GM12878 (cell line): ENCODE measurements around the gene SP110. TPM values are rescaled to one million over a fixed set of nuclear protein-coding genes. Genes with fewer than 3 reads are reported as not detected.
A peak's percentile ranks its signal among the peaks of the same experiment; 100 is the strongest.

Experiments
- ATAC-seq: fragments of 200-7000 bp; cut with Tn5 transposase; 3 replicates; pipeline ENCODE4 v1.9.1; 2020; ENCODE audit warnings: mild to moderate bottlenecking, moderate library complexity
- BruUV-seq: library from RNA; stranded (reverse); fragments of 400-500 nt; replicated peaks from 2 replicates; lab custom pipeline; 2021; lab: Mats Ljungman, UMichigan
- CTCF ChIA-PET: fragments of 300-600 bp; sonication (Branson Sonifier 250); formaldehyde crosslinking; extraction: SDS; loops from one replicate; lab custom pipeline; 2021; ENCODE audit warnings: inconsistent platforms; lab: Yijun Ruan, JAX
- POLR2A ChIA-PET: fragments of 350-600 bp; formaldehyde crosslinking; extraction: SDS; loops from one replicate; lab custom pipeline; 2021; ENCODE audit warnings: inconsistent platforms; lab: Charles Lee
- RAD21 ChIA-PET: fragments of 300-600 bp; sonication (Branson Sonifier 250); formaldehyde crosslinking; loops from one replicate; lab custom pipeline; 2023; ENCODE audit warnings: antibody characterized with exemption; ENCODE audit not compliant: unreplicated experiment; lab: Charles Lee
- SMC1A ChIA-PET: fragments of 300-600 bp; sonication (Branson Sonifier 250); formaldehyde crosslinking; loops from one replicate; lab custom pipeline; 2023; ENCODE audit not compliant: unreplicated experiment, uncharacterized antibody; lab: Charles Lee
- DNase-seq: peaks from one replicate; pipeline ENCODE4 v3.0.0-alpha.2; 2011; ENCODE audit warnings: low read depth, low spot score
- FAIRE-seq: peaks from 3 replicates; lab custom pipeline; 2011; peaks lifted over from hg19 to GRCh38; lab: Jason Lieb, UNC
- H2AFZ ChIP-seq: 2 replicates; pipeline ENCODE4 v1.6.0; 2011; ENCODE audit warnings: low read depth, low read length, control low read depth; ENCODE audit not compliant: control insufficient read depth
- H3K27ac ChIP-seq: 2 replicates; pipeline ENCODE4 v1.5.1; 2011; ENCODE audit warnings: control low read depth; ENCODE audit not compliant: control insufficient read depth, insufficient read depth
- H3K27me3 ChIP-seq, 2 experiments: replicated peaks in 1 of 2; 2 replicates each; pipeline versions ENCODE4 v1.6.0 to v1.6.1; 2011; ENCODE audit warnings: low read length in 1 of 2; ENCODE audit not compliant: control insufficient read depth in 2 of 2, insufficient read depth in 2 of 2
- H3K36me3 ChIP-seq, 2 experiments: 2 replicates each; pipeline ENCODE4 v1.5.1; 2011; ENCODE audit warnings: low read length in 1 of 2; ENCODE audit not compliant: control insufficient read depth in 2 of 2, insufficient read depth in 2 of 2
- H3K4me1 ChIP-seq: 2 replicates; pipeline ENCODE4 v1.6.1; 2011; ENCODE audit warnings: mild to moderate bottlenecking, low read length, moderate library complexity, mixed read lengths; ENCODE audit not compliant: control insufficient read depth, insufficient read depth
- H3K4me2 ChIP-seq: 2 replicates; pipeline ENCODE4 v1.6.0; 2011; ENCODE audit warnings: control low read depth; ENCODE audit not compliant: control insufficient read depth, insufficient read depth
- H3K4me3 ChIP-seq: fragments of 200-600 bp; sonication (generic); 2 replicates; pipeline ENCODE4 v1.5.1; 2016
- H3K79me2 ChIP-seq: 2 replicates; pipeline ENCODE4 v1.6.0; 2011; ENCODE audit warnings: low read length; ENCODE audit not compliant: control insufficient read depth, insufficient read depth
- H3K9ac ChIP-seq: 2 replicates; pipeline ENCODE4 v1.8.0; 2011; ENCODE audit warnings: low read length, control low read depth, mixed read lengths; ENCODE audit not compliant: control insufficient read depth, insufficient read depth
- H3K9me3 ChIP-seq: replicated peaks from 3 replicates; pipeline ENCODE4 v1.5.1; 2011; ENCODE audit warnings: mild to moderate bottlenecking, low read length; ENCODE audit not compliant: control insufficient read depth, insufficient read depth
- H4K20me1 ChIP-seq: 2 replicates; pipeline ENCODE4 v1.6.0; 2011; ENCODE audit not compliant: control insufficient read depth, insufficient read depth
- ATF7 ChIP-seq: fragments of 450-650 bp; IDR thresholded peaks from 2 replicates; pipeline ENCODE4 v1.6.1; 2016; ENCODE audit warnings: low read depth, mild to moderate bottlenecking
- BACH1 ChIP-seq: fragments of 450-650 bp; IDR thresholded peaks from 2 replicates; pipeline ENCODE4 v1.6.1; 2017; ENCODE audit warnings: mild to moderate bottlenecking, borderline replicate concordance
- BMI1 ChIP-seq: fragments of 450-650 bp; IDR thresholded peaks from 2 replicates; pipeline ENCODE4 v1.6.1; 2016; ENCODE audit warnings: mild to moderate bottlenecking, moderate library complexity, borderline replicate concordance
- E2F4 ChIP-seq: IDR thresholded peaks from 2 replicates; pipeline ENCODE4 v1.6.1; 2012; ENCODE audit warnings: low read depth, low read length, improper control_type of control experiment
- EED ChIP-seq: sonication (generic); IDR thresholded peaks from 2 replicates; pipeline ENCODE4 v1.6.1; 2016; ENCODE audit warnings: antibody characterized with exemption, low read depth
- ETV6 ChIP-seq, 2 experiments: fragments of 450-650 bp in 1 of 2; IDR thresholded peaks in 1 of 2; conservative IDR thresholded peaks in 1 of 2; 2 replicates each; pipeline ENCODE4 v1.6.1; 2014; ENCODE audit warnings: antibody characterized with exemption in 1 of 2, borderline replicate concordance in 1 of 2, low read depth in 1 of 2, mild to moderate bottlenecking in 1 of 2, moderate library complexity in 1 of 2
- FOXK2 ChIP-seq: fragments of 450-650 bp; IDR thresholded peaks from 2 replicates; pipeline ENCODE4 v1.6.1; 2017; ENCODE audit warnings: mild to moderate bottlenecking, moderate library complexity
- GATAD2B ChIP-seq: fragments of 450-650 bp; conservative IDR thresholded peaks from 2 replicates; pipeline ENCODE4 v1.6.1; 2017; ENCODE audit warnings: low read depth, mild to moderate bottlenecking, moderate library complexity
- IKZF1 ChIP-seq: fragments of 450-650 bp; conservative IDR thresholded peaks from 2 replicates; pipeline ENCODE4 v1.6.1; 2017; ENCODE audit warnings: antibody characterized with exemption, mild to moderate bottlenecking
- IKZF2 ChIP-seq, 2 experiments: fragments of 450-650 bp; IDR thresholded peaks; 2 replicates each; pipeline ENCODE4 v1.6.1; 2017; ENCODE audit warnings: mild to moderate bottlenecking in 2 of 2, moderate library complexity in 2 of 2
- IRF4 ChIP-seq: IDR thresholded peaks from 2 replicates; pipeline ENCODE4 v1.6.1; 2011; ENCODE audit warnings: low read depth, low read length
- LARP7 ChIP-seq: fragments of 450-650 bp; IDR thresholded peaks from 2 replicates; pipeline ENCODE4 v1.6.1; 2017; ENCODE audit warnings: mild to moderate bottlenecking
- NFIC ChIP-seq: IDR thresholded peaks from 2 replicates; pipeline ENCODE4 v1.6.1; 2012; ENCODE audit warnings: low read depth, mild to moderate bottlenecking, inconsistent platforms, low read length, moderate library complexity
- NFXL1 ChIP-seq: fragments of 450-650 bp; IDR thresholded peaks from 2 replicates; pipeline ENCODE4 v1.6.1; 2017; ENCODE audit warnings: antibody characterized with exemption, mild to moderate bottlenecking, borderline replicate concordance
- PRDM15 ChIP-seq: fragments of 450-650 bp; formaldehyde crosslinking; IDR thresholded peaks from 2 replicates; pipeline ENCODE4 v1.4.0; 2020; ENCODE audit warnings: mild to moderate bottlenecking, moderate library complexity
- SIN3A ChIP-seq: IDR thresholded peaks from 2 replicates; pipeline ENCODE4 v1.6.1; 2012; ENCODE audit warnings: low read depth, low read length, improper control_type of control experiment
- TCF12 ChIP-seq: IDR thresholded peaks from 2 replicates; pipeline ENCODE4 v1.6.1; 2011; ENCODE audit warnings: low read depth, mild to moderate bottlenecking, low read length
- ZBTB33 ChIP-seq: fragments of 450-650 bp; IDR thresholded peaks from 2 replicates; pipeline ENCODE4 v1.6.1; 2017; ENCODE audit warnings: mild to moderate bottlenecking
- ZNF217 ChIP-seq: fragments of 450-650 bp; IDR thresholded peaks from 2 replicates; pipeline ENCODE4 v1.6.1; 2017; ENCODE audit warnings: antibody characterized with exemption, mild to moderate bottlenecking
- WGBS: methylation state at CpG from one replicate; pipeline ENCODE4 v1.1.6; 2016; ENCODE audit warnings: low lambda C conversion rate; ENCODE audit not compliant: insufficient replicate concordance, insufficient coverage; ENCODE audit errors: missing lambda C conversion rate; 5-methylcytosine and 5-hydroxymethylcytosine counted together
- in situ Hi-C: fragments of 300-500 bp; cut with MboI; formaldehyde crosslinking; loops from 9 replicates; pipeline ENCODE4 v1.14.3; 2018; ENCODE audit warnings: mixed read lengths
- intact Hi-C: fragments of 100-400 bp; cut with micrococcal nuclease; formaldehyde crosslinking; loops from one replicate; pipeline ENCODE4 v1.14.2; 2022; ENCODE audit not compliant: unreplicated experiment
- polyA plus RNA-seq, 11 experiments: library from polyadenylated mRNA; depleted of rRNA in 4 of 11; unstranded in 6 of 11; stranded (reverse) in 5 of 11; fragments of >200 nt; fragmentation: Nextera tagmentation in 4 of 11; fragmentation: Illumina TruSeq in 1 of 11; extraction: Ambion mirVana in 4 of 11; extraction: Trizol in 1 of 11; gene quantifications; 1 replicate in 1 of 11; 2 replicates in 10 of 11; pipeline versions ENCODE4 v1.2.1 to v1.2.3, GENCODE V29; 2011 to 2016; ENCODE audit warnings: inconsistent platforms in 2 of 11, missing spikeins in 2 of 11, low read depth in 1 of 11
- total RNA-seq, 4 experiments: library from RNA; depleted of rRNA in 3 of 4; stranded (reverse); fragments of >200 nt in 3 of 4; fragmentation: Illumina TruSeq in 1 of 4; extraction: Trizol in 1 of 4; gene quantifications; 2 replicates each; pipeline versions ENCODE4 v1.2.1 to v1.2.3, GENCODE V29; 2013 to 2021

SP110 gene
- total and polyA plus RNA-seq, 10 of the 15 experiments (the other 5 are each of a cell fraction or from before 2014, with no cell fraction given), result 81.2 to 149 (median 100) TPM

GRCh38 chr2:230227216-230227615 is 7.4 kb upstream of the SP110 start:
- Histone ChIP-seq H3K4me3 (peak overlapping the region; percentile 74), H4K20me1 (no peaks in the 10 kb centered on the region), H3K9me3 (peaks cover 16% of the 10 kb centered on the region), H3K27me3 (no peaks in the 10 kb centered on the region), H3K4me1 (peaks cover 43% of the 10 kb centered on the region), H3K4me2 (peak overlapping the region; percentile 97), H3K9ac (peak overlapping the region; percentile 62), H3K79me2 (peaks cover 57% of the 10 kb centered on the region), H2AFZ (peak overlapping the region; percentile 8), H3K36me3 (peaks cover 0 to 4% of the 10 kb centered on the region in 2 experiments; a peak in 1 of 4 replicates), H3K27ac (peak overlapping the region; percentile 56)
- peak; percentile 16 for ATAC-seq
- in situ Hi-C loops, result no loop called here
- 3% methylated on average over 3 of the region's 3 CpGs for WGBS
- peak; percentile 56 for FAIRE-seq
- intact Hi-C loops, result loop anchor here (2.0 to 10.0 kb wide), 7 partner anchors 40 to 488 kb away; partner anchors contain the start of genes CAB39, SP100 and SP140L
- CTCF ChIA-PET, result interaction anchor here (0.6 to 1.7 kb wide), 6 partner anchors 12 to 384 kb away, joined by 3 to 7 read pairs (median 4); no protein-coding TSS in a partner anchor
- SMC1A ChIA-PET, result interaction anchor here (0.7 to 5.7 kb wide), 15 partner anchors 9 to 494 kb away, joined by 3 to 82 read pairs (median 5); partner anchors contain the start of genes SP100, SP110 and SP140L
- DNase-seq, result no peak
- BruUV-seq, result no TSS peak
- RAD21 ChIA-PET, result interaction anchor here (1.1 to 4.4 kb wide), 11 partner anchors 9 to 485 kb away, joined by 3 to 37 read pairs (median 5); partner anchors contain the start of genes CAB39 and SP140L
- POLR2A ChIA-PET, result interaction anchor here (0.5 to 2.7 kb wide), 15 partner anchors 8 to 487 kb away, joined by 3 to 20 read pairs (median 5); partner anchors contain the start of gene SP110
- TF ChIP-seq BACH1 (0 out of 2 replicates have a peak, but pooled peaks have one; percentile 7), ETV6 (conservative IDR thresholded peaks at IDR 0.05 in 1 of 2, IDR thresholded peaks at IDR 0.05 in 1 of 2; ENCODE audit: borderline replicate concordance in 1 of 2, low read depth in 1 of 2) (peak in 1 of 2 experiments; percentile 51; a peak in 2 of 4 replicates), PRDM15 (CRISPR knock-in tag) (no peak), IRF4 (no peak), IKZF1 (peak; percentile 84), IKZF2 (IDR thresholded peaks at IDR 0.05) (peak; percentile 75 to 77; a peak in 3 of 4 replicates), FOXK2 (no peak), LARP7 (no peak), ATF7 (peak; percentile 91), BMI1 (no peak), TCF12 (no peak), NFIC (peak; percentile 11; the same call in 1 of the 2 replicates), EED (peak; percentile 58), NFXL1 (no peak), SIN3A (no peak), ZNF217 (no peak), E2F4 (no peak), GATAD2B (0 out of 2 replicates have a peak, but pooled peaks have one; percentile 51), ZBTB33 (no peak)
